Panc1 (cell line): ENCODE results near the gene WDR70. TPM values are rescaled to one million over a fixed set of nuclear protein-coding genes. Genes with fewer than 3 reads are reported as not detected.
"Not testable (repeated sequence)": the region's sequence is repeated elsewhere in the genome, so short reads cannot be mapped to it uniquely, and the experiment has no call there.

ENCODE experiments used
- ATAC-seq: fragments of 200-7000 bp; cut with Tn5 transposase; 2 replicates; pipeline ENCODE4 v1.9.1; 2020; ENCODE audit warnings: mild to moderate bottlenecking, moderate library complexity
- BruUV-seq: library from RNA; stranded (reverse); fragments of 400-500 nt; replicated peaks from 2 replicates; lab custom pipeline; 2021; lab: Mats Ljungman, UMichigan
- CTCF ChIA-PET: fragments of 300-600 bp; sonication (Branson Sonifier 250); formaldehyde crosslinking; loops from one replicate; lab custom pipeline; 2022; ENCODE audit warnings: antibody characterized with exemption; lab: Charles Lee
- POLR2A ChIA-PET: fragments of 300-600 bp; sonication (Branson Sonifier 250); formaldehyde crosslinking; loops from one replicate; lab custom pipeline; 2022; ENCODE audit warnings: antibody characterized with exemption; lab: Charles Lee
- DNase-seq: peaks from one replicate; pipeline ENCODE4 v3.0.0-alpha.2; 2010; ENCODE audit warnings: low read depth, low spot score
- H3K27ac ChIP-seq: 2 replicates; pipeline ENCODE4 v1.5.1; 2011; ENCODE audit warnings: mild to moderate bottlenecking, low read length, inconsistent platforms
- H3K27me3 ChIP-seq: fragments of 200-500 bp; sonication (Bioruptor generic); 2 replicates; pipeline ENCODE4 v1.6.0; 2014; ENCODE audit warnings: low read length, inconsistent platforms; ENCODE audit not compliant: control insufficient read depth, insufficient read depth
- H3K36me3 ChIP-seq: fragments of 200-500 bp; sonication (Bioruptor generic); 2 replicates; pipeline ENCODE4 v1.5.1; 2014; ENCODE audit warnings: inconsistent platforms, mild to moderate bottlenecking, low read length, moderate library complexity; ENCODE audit not compliant: control insufficient read depth, insufficient read depth
- H3K4me1 ChIP-seq: 2 replicates; pipeline ENCODE4 v1.5.1; 2011; ENCODE audit warnings: inconsistent platforms, mild to moderate bottlenecking, low read length, moderate library complexity; ENCODE audit not compliant: control insufficient read depth, insufficient read depth
- H3K4me3 ChIP-seq, 2 experiments: 2 replicates each; pipeline ENCODE4 v1.5.1; 2011 to 2012; ENCODE audit warnings: low read depth in 2 of 2, low read length in 2 of 2, mild to moderate bottlenecking in 2 of 2, inconsistent platforms in 1 of 2, moderate library complexity in 1 of 2
- H3K9me3 ChIP-seq: fragments of 200-500 bp; sonication (Bioruptor generic); 2 replicates; pipeline ENCODE4 v1.5.1; 2014; ENCODE audit warnings: low read depth, mild to moderate bottlenecking, inconsistent platforms, low read length, moderate library complexity; ENCODE audit not compliant: control insufficient read depth, insufficient read depth
- POLR2AphosphoS5 ChIP-seq: IDR thresholded peaks from 2 replicates; pipeline ENCODE4 v1.6.1; 2012; ENCODE audit warnings: mild to moderate bottlenecking, low read depth, low read length, moderate library complexity
- SIN3A ChIP-seq: IDR thresholded peaks from 2 replicates; pipeline ENCODE4 v1.6.1; 2012; ENCODE audit warnings: low read depth, mild to moderate bottlenecking, low read length, moderate library complexity, borderline replicate concordance; ENCODE audit not compliant: insufficient read depth
- TCF7L2 ChIP-seq: IDR thresholded peaks from 2 replicates; pipeline ENCODE4 v1.6.1; 2011; ENCODE audit warnings: mild to moderate bottlenecking, low read depth, low read length, inconsistent platforms
- in situ Hi-C: cut with HindIII; loops from 2 replicates; pipeline ENCODE4 v1.10.0; 2016; ENCODE audit warnings: low sequenced_read_pairs, low pct_unique_long_range_greater_than_20kb
- intact Hi-C: fragments of 100-400 bp; cut with micrococcal nuclease; formaldehyde crosslinking; loops from one replicate; pipeline ENCODE4 v1.10.0; 2022; ENCODE audit not compliant: unreplicated experiment
- total RNA-seq: library from RNA; stranded (reverse); gene quantifications from one replicate; pipeline ENCODE4 v1.2.1, GENCODE V29; 2021; ENCODE audit not compliant: unreplicated experiment
- TF ChIP-seq, protein P1 (sequence below), 2 experiments: IDR thresholded peaks; 2 replicates each; pipeline ENCODE4 v1.6.1; 2011 to 2012; ENCODE audit warnings: low read depth in 2 of 2, control low read depth in 1 of 2, low read length in 1 of 2, mild to moderate bottlenecking in 1 of 2, moderate library complexity in 1 of 2; ENCODE audit not compliant: insufficient read depth in 1 of 2
- TF ChIP-seq, protein P2 (sequence below): fragments of 450-650 bp; IDR thresholded peaks from 2 replicates; pipeline ENCODE4 v1.5.1; 2017; ENCODE audit warnings: mild to moderate bottlenecking

WDR70 gene
- total RNA-seq, 1 experiment from 2014 or later = 29.5 TPM

DNA sequence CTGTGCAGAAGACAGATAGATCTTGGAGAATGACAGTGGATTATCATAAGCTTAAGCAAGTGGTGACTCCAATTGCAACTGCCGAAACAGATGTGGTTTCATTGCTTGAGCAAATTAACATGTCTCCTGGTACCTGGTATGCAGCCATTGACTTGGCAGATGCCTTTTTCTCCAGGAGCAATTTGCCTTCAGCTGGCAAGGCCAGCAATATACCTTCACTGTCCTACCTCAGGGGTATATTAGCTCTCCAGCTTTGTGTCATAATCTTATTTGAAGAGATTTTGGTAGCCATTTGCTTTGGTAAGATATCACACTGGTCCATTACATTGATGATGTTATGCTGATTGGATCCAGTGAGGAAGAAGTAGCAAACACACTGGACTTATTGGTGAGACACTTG is 417.3 kb downstream of the WDR70 start:
- H3K36me3 ChIP-seq, H3K27me3 ChIP-seq, intact Hi-C loops, H3K4me1 ChIP-seq, H3K4me3 ChIP-seq, DNase-seq, ATAC-seq, in situ Hi-C loops, H3K27ac ChIP-seq, POLR2A ChIA-PET, CTCF ChIA-PET, H3K9me3 ChIP-seq, BruUV-seq: not testable (repeated sequence)

DNA sequence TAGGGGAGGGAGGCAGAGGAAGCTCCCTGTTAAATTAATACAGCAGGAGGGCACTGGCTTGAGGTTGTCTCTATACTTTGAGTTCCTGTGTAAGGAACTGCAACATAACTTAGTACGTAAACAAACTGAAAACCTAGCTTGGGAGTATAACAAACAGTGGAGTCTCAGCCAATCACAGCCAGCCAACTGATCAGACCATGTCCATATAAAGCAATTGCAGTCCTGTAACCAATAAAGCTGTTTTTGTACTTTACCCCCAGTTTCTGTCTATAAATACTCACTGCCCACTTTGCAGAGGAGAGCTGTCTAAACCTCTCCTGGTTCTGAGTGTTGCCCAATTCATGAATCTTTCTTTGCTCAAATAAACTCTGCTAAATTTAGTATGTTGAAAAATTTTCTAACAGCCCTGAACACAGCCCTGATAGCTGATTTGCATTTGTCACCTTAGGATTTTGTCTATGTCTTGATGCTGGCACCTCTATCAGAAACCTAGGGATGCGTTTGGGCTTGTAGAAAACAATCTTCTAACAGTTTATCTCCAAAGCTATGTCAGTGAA is 420.8 kb downstream of the WDR70 start:
- Histone ChIP-seq H3K27me3 (no peaks in the 10 kb centered on the region; the same call in 1 of the 2 replicates), H3K9me3 (no peaks in the 10 kb centered on the region), H3K36me3 (no peaks in the 10 kb centered on the region), H3K27ac (no peak overlapping the region), H3K4me1 (no peaks in the 10 kb centered on the region), H3K4me3 (no peak overlapping the region)
- ChIA-PET POLR2A (interaction anchor here (0.7 kb wide), 1 partner anchor 421 kb away, joined by 3 read pairs; the partner anchor contains the start of gene WDR70), CTCF (no interaction called here)
- in situ Hi-C loops = no loop called here
- no peak for DNase-seq
- BruUV-seq = no TSS peak
- intact Hi-C loops = no loop called here
- no peak for ATAC-seq
- TF ChIP-seq, protein P1, sequence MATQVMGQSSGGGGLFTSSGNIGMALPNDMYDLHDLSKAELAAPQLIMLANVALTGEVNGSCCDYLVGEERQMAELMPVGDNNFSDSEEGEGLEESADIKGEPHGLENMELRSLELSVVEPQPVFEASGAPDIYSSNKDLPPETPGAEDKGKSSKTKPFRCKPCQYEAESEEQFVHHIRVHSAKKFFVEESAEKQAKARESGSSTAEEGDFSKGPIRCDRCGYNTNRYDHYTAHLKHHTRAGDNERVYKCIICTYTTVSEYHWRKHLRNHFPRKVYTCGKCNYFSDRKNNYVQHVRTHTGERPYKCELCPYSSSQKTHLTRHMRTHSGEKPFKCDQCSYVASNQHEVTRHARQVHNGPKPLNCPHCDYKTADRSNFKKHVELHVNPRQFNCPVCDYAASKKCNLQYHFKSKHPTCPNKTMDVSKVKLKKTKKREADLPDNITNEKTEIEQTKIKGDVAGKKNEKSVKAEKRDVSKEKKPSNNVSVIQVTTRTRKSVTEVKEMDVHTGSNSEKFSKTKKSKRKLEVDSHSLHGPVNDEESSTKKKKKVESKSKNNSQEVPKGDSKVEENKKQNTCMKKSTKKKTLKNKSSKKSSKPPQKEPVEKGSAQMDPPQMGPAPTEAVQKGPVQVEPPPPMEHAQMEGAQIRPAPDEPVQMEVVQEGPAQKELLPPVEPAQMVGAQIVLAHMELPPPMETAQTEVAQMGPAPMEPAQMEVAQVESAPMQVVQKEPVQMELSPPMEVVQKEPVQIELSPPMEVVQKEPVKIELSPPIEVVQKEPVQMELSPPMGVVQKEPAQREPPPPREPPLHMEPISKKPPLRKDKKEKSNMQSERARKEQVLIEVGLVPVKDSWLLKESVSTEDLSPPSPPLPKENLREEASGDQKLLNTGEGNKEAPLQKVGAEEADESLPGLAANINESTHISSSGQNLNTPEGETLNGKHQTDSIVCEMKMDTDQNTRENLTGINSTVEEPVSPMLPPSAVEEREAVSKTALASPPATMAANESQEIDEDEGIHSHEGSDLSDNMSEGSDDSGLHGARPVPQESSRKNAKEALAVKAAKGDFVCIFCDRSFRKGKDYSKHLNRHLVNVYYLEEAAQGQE (IDR thresholded peaks at IDR 0.05; ENCODE audit: insufficient read depth in 1 of 2, low read depth in 2 of 2, low read length in 1 of 2) = no peak
- TF ChIP-seq SIN3A = no peak

DNA sequence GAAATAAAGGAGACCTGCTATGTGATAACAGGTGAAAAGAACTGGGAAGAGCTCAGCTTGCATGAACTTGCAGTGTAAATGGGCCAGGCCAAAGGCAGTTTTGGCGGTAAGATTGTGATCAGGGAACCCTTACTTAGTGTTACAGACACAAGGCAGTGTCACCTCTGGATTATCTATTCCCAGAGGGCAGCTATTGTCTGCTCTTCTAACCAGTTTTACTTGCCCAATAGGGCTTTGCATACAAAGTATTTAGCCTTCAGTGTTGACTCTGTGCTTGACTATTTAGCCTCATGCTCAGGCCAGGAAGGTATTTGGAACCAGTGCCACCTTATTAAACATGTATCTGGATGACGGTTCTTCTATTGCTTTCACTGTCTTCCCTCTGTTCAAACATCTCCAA is 422.4 kb downstream of the WDR70 start:
- no peak overlapping the region for H3K27ac ChIP-seq
- CTCF ChIA-PET = no interaction called here
- H3K36me3 ChIP-seq = no peaks in the 10 kb centered on the region
- TF ChIP-seq POLR2AphosphoS5 = no peak
- TF ChIP-seq SIN3A = no peak
- TF ChIP-seq, protein P2, sequence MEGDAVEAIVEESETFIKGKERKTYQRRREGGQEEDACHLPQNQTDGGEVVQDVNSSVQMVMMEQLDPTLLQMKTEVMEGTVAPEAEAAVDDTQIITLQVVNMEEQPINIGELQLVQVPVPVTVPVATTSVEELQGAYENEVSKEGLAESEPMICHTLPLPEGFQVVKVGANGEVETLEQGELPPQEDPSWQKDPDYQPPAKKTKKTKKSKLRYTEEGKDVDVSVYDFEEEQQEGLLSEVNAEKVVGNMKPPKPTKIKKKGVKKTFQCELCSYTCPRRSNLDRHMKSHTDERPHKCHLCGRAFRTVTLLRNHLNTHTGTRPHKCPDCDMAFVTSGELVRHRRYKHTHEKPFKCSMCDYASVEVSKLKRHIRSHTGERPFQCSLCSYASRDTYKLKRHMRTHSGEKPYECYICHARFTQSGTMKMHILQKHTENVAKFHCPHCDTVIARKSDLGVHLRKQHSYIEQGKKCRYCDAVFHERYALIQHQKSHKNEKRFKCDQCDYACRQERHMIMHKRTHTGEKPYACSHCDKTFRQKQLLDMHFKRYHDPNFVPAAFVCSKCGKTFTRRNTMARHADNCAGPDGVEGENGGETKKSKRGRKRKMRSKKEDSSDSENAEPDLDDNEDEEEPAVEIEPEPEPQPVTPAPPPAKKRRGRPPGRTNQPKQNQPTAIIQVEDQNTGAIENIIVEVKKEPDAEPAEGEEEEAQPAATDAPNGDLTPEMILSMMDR = no peak
- TF ChIP-seq, protein P1 (IDR thresholded peaks at IDR 0.05; ENCODE audit: insufficient read depth in 1 of 2, low read depth in 2 of 2, low read length in 1 of 2) = no peak
- TF ChIP-seq TCF7L2 = no peak
- in situ Hi-C loops = no loop called here
- ATAC-seq (no peak), DNase-seq (no peak)
- no peaks in the 10 kb centered on the region for H3K4me1 ChIP-seq
- no peaks in the 10 kb centered on the region for H3K9me3 ChIP-seq
- POLR2A ChIA-PET = no interaction called here
- no peaks in the 10 kb centered on the region; the same call in 1 of the 2 replicates for H3K27me3 ChIP-seq
- BruUV-seq = no TSS peak
- no peak overlapping the region for H3K4me3 ChIP-seq
- intact Hi-C loops = no loop called here
